ENCODE data around the gene RTL9. TPM values are rescaled to one million over a fixed set of nuclear protein-coding genes. Genes with fewer than 3 reads are reported as not detected.

The RTL9 gene
- total and polyA plus RNA-seq, 9 of the 15 experiments (the other 6 are each of a cell fraction or from before 2014, with no cell fraction given), result 0.04 to 0.35 (median 0.13) TPM; not detected in 1

DNA sequence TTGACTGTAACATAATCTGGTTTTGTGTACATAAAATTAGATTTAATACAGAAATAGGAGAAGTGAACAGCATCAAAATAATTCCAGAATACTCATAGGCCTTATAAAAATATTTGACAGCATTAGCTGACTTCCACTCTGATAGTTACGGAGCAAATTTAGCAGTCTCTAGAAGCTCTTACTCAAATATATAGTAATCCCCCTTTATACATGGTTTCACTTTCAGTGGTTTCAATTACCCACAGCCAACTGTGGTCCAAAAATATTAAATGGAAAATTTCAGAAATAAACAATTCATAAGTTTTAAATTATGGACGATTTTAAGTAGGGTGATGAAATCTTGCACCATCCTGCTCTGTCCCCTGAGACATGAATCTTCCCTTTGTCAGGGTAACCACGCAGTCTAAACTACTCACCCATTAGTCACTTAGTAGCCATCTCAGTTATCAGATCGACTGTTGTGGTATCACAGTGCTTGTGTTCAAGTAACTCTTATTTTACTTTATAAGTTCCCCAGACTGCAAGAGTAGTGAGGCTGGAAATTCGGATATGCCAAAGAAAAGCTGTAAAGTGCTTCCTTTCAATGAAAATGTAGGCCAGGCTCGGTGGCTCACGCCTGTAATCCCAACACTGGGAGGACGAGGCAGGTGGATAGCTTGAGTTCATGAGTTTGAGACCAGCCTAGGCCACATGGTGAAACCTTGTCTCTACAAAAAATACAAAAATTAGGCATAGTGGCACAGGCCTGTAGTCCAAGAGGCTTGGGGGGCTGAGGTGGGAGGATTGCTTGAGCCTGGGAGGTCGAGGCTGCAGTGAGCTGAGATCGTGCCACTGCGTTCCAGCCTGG, 17.2 kb upstream of the RTL9 start (continued):
- TF ChIP-seq, protein P1, sequence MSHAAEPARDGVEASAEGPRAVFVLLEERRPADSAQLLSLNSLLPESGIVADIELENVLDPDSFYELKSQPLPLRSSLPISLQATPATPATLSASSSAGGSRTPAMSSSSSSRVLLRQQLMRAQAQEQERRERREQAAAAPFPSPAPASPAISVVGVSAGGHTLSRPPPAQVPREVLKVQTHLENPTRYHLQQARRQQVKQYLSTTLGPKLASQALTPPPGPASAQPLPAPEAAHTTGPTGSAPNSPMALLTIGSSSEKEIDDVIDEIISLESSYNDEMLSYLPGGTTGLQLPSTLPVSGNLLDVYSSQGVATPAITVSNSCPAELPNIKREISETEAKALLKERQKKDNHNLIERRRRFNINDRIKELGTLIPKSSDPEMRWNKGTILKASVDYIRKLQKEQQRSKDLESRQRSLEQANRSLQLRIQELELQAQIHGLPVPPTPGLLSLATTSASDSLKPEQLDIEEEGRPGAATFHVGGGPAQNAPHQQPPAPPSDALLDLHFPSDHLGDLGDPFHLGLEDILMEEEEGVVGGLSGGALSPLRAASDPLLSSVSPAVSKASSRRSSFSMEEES (CRISPR knock-in tag; IDR thresholded peaks at IDR 0.05), result no peak
- no peak for TF ChIP-seq HDAC3 (IDR thresholded peaks at IDR 0.05; ENCODE audit: borderline replicate concordance, partially characterized antibody)
- TF ChIP-seq HOMEZ (CRISPR knock-in tag; IDR thresholded peaks at IDR 0.05), result no peak
- TF ChIP-seq ZNF277 (CRISPR knock-in tag; IDR thresholded peaks at IDR 0.05; ENCODE audit: borderline replicate concordance), result no peak
- TF ChIP-seq, protein P2, sequence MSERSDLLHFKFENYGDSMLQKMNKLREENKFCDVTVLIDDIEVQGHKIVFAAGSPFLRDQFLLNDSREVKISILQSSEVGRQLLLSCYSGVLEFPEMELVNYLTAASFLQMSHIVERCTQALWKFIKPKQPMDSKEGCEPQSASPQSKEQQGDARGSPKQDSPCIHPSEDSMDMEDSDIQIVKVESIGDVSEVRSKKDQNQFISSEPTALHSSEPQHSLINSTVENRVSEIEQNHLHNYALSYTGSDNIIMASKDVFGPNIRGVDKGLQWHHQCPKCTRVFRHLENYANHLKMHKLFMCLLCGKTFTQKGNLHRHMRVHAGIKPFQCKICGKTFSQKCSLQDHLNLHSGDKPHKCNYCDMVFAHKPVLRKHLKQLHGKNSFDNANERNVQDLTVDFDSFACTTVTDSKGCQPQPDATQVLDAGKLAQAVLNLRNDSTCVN (CRISPR knock-in tag; IDR thresholded peaks at IDR 0.05), result no peak
- no peak; the same call in 1 of the 2 replicates for TF ChIP-seq ZNF589 (CRISPR knock-in tag; IDR thresholded peaks at IDR 0.05; ENCODE audit: low read depth)
- TF ChIP-seq NFIX (CRISPR knock-in tag; IDR thresholded peaks at IDR 0.05; ENCODE audit: low read depth), result no peak
- TF ChIP-seq BRCA1 (IDR thresholded peaks at IDR 0.05), result no peak
- TF ChIP-seq BRCA1 (CRISPR knock-in tag; IDR thresholded peaks at IDR 0.05), result no peak
- TF ChIP-seq RNF2 (IDR thresholded peaks at IDR 0.05), result no peak
- no peak for TF ChIP-seq SAFB (IDR thresholded peaks at IDR 0.05; ENCODE audit: borderline replicate concordance, low read depth, low read length)
- TF ChIP-seq MTF1 (CRISPR knock-in tag; IDR thresholded peaks at IDR 0.05; ENCODE audit: borderline replicate concordance), result no peak
- no peak for TF ChIP-seq FOXJ3 (CRISPR knock-in tag; IDR thresholded peaks at IDR 0.05)
- TF ChIP-seq HDAC1 (IDR thresholded peaks at IDR 0.05), result no peak
- TF ChIP-seq CXXC5 (CRISPR knock-in tag; IDR thresholded peaks at IDR 0.05), result peak; percentile 51
- TF ChIP-seq SOX6 (IDR thresholded peaks at IDR 0.05), result peak; percentile 83
- no peak for TF ChIP-seq NR1H2 (CRISPR knock-in tag; IDR thresholded peaks at IDR 0.05)
- TF ChIP-seq, protein P3, sequence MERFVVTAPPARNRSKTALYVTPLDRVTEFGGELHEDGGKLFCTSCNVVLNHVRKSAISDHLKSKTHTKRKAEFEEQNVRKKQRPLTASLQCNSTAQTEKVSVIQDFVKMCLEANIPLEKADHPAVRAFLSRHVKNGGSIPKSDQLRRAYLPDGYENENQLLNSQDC (CRISPR knock-in tag; IDR thresholded peaks at IDR 0.05), result no peak
- no peak for TF ChIP-seq PHF8 (IDR thresholded peaks at IDR 0.05; ENCODE audit: borderline replicate concordance, low read length)
- no peak for TF ChIP-seq GATA2 (CRISPR knock-in tag; IDR thresholded peaks at IDR 0.05)
- no peak for TF ChIP-seq MIER1 (IDR thresholded peaks at IDR 0.05; ENCODE audit: low read depth)
- TF ChIP-seq RCOR1 (IDR thresholded peaks at IDR 0.05; ENCODE audit: borderline replicate concordance in 1 of 2, low read depth in 2 of 2, low read length in 2 of 2), result no peak
- no peak for TF ChIP-seq PTTG1 (tag; IDR thresholded peaks at IDR 0.05; ENCODE audit: low read depth)

All from K562 (cell line).